DND-41 (cell line): ENCODE results near the gene PRKCE.

Experiments
- ATAC-seq: fragments of 200-7000 bp; cut with Tn5 transposase; 3 replicates; pipeline ENCODE4 v1.9.1; 2021; ENCODE audit warnings: low read depth; ENCODE audit not compliant: insufficient read depth
- DNase-seq: peaks from one replicate; pipeline ENCODE4 v3.0.0-alpha.2; 2020
- H2AFZ ChIP-seq: 2 replicates; pipeline ENCODE4 v1.6.0; 2012; ENCODE audit warnings: low read depth, low read length
- H3K27ac ChIP-seq: 2 replicates; pipeline ENCODE4 v1.5.1; 2012; ENCODE audit warnings: low read length, inconsistent platforms
- H3K27me3 ChIP-seq: fragments of 200-600 bp; sonication (generic); 2 replicates; pipeline ENCODE4 v1.6.0; 2012; ENCODE audit warnings: low read length, mild to moderate bottlenecking, inconsistent platforms; ENCODE audit not compliant: insufficient read depth, poor library complexity
- H3K36me3 ChIP-seq: 2 replicates; pipeline ENCODE4 v1.5.1; 2012; ENCODE audit warnings: low read length, inconsistent platforms; ENCODE audit not compliant: insufficient read depth
- H3K4me1 ChIP-seq: 2 replicates; pipeline ENCODE4 v1.5.1; 2012; ENCODE audit warnings: mild to moderate bottlenecking, low read length; ENCODE audit not compliant: insufficient read depth
- H3K4me2 ChIP-seq: 2 replicates; pipeline ENCODE4 v1.6.0; 2012; ENCODE audit warnings: mild to moderate bottlenecking, moderate library complexity, low read length, inconsistent platforms; ENCODE audit not compliant: insufficient read depth
- H3K4me3 ChIP-seq, 2 experiments: fragments of 200-600 bp in 1 of 2; shearing (Covaris generic) in 1 of 2; 2 replicates each; pipeline ENCODE4 v1.5.1; 2012 to 2016; ENCODE audit warnings: inconsistent platforms in 2 of 2, low read length in 2 of 2, mild to moderate bottlenecking in 2 of 2, low read depth in 1 of 2, moderate library complexity in 1 of 2
- H3K79me2 ChIP-seq: 2 replicates; pipeline ENCODE4 v1.6.0; 2012; ENCODE audit warnings: low read length, inconsistent platforms; ENCODE audit not compliant: insufficient read depth
- H3K9ac ChIP-seq: 2 replicates; pipeline ENCODE4 v1.6.0; 2012; ENCODE audit warnings: low read depth, mild to moderate bottlenecking, inconsistent platforms, low read length, moderate library complexity
- H3K9me3 ChIP-seq: 2 replicates; pipeline ENCODE4 v1.5.1; 2012; ENCODE audit warnings: low read length, moderate library complexity, mild to moderate bottlenecking, inconsistent platforms; ENCODE audit not compliant: insufficient read depth, severe bottlenecking
- H4K20me1 ChIP-seq: 2 replicates; pipeline ENCODE4 v1.6.0; 2012; ENCODE audit warnings: low read length; ENCODE audit not compliant: insufficient read depth
- EZH2 ChIP-seq: IDR thresholded peaks from 3 replicates; pipeline ENCODE4 v1.6.1; 2012; ENCODE audit warnings: borderline replicate concordance, low read depth, mild to moderate bottlenecking, moderate library complexity, low read length, inconsistent platforms; ENCODE audit not compliant: severe bottlenecking
- TF ChIP-seq, protein P1 (sequence below): IDR thresholded peaks from 2 replicates; pipeline ENCODE4 v1.5.1; 2012; ENCODE audit warnings: borderline replicate concordance, low read length, moderate library complexity, mild to moderate bottlenecking; ENCODE audit not compliant: poor library complexity, severe bottlenecking; ENCODE audit errors: extremely low read depth

PRKCE gene

DNA sequence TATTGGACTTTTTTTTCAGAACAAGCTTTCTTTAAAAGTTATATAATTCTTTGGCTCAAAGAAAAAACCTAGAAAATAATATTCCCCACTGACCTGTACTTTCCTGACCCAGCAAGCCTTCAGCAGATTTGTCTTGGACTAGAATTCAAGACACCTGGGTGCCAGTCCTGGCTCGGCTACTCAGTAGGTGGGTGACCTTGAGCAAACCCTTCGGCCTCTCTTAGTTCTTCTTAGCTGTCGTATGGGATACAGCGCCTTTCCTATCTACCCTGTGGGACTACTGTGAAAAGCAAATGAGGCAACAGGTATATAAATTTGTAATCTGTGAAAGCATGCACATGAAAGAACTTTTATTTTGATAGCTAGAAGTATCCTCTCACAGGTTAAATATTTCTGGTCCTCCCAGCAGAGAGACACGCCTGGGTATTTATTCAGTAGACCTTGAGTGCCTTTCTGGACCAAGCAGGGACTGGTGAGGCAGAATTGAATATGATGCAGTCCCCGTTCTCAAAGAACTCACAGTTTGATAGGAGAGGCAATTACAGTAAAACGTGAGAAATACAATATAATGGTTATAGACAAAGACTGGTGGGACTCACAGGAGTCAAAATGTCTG lies 576.3 kb downstream of the PRKCE start:
- Histone ChIP-seq H3K79me2 (no peaks in the 10 kb centered on the region), H3K36me3 (no peaks in the 10 kb centered on the region), H2AFZ (no peak overlapping the region), H3K27me3 (no peaks in the 10 kb centered on the region), H3K9me3 (no peaks in the 10 kb centered on the region), H3K4me2 (no peak overlapping the region), H3K4me3 (no peak overlapping the region), H4K20me1 (no peaks in the 10 kb centered on the region), H3K9ac (no peak overlapping the region), H3K27ac (no peak overlapping the region), H3K4me1 (peaks cover 8% of the 10 kb centered on the region; the same call in 1 of the 2 replicates)
- no peak for DNase-seq
- TF ChIP-seq, protein P1, sequence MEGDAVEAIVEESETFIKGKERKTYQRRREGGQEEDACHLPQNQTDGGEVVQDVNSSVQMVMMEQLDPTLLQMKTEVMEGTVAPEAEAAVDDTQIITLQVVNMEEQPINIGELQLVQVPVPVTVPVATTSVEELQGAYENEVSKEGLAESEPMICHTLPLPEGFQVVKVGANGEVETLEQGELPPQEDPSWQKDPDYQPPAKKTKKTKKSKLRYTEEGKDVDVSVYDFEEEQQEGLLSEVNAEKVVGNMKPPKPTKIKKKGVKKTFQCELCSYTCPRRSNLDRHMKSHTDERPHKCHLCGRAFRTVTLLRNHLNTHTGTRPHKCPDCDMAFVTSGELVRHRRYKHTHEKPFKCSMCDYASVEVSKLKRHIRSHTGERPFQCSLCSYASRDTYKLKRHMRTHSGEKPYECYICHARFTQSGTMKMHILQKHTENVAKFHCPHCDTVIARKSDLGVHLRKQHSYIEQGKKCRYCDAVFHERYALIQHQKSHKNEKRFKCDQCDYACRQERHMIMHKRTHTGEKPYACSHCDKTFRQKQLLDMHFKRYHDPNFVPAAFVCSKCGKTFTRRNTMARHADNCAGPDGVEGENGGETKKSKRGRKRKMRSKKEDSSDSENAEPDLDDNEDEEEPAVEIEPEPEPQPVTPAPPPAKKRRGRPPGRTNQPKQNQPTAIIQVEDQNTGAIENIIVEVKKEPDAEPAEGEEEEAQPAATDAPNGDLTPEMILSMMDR, result no peak
- no peak for TF ChIP-seq EZH2
- no peak for ATAC-seq

DNA sequence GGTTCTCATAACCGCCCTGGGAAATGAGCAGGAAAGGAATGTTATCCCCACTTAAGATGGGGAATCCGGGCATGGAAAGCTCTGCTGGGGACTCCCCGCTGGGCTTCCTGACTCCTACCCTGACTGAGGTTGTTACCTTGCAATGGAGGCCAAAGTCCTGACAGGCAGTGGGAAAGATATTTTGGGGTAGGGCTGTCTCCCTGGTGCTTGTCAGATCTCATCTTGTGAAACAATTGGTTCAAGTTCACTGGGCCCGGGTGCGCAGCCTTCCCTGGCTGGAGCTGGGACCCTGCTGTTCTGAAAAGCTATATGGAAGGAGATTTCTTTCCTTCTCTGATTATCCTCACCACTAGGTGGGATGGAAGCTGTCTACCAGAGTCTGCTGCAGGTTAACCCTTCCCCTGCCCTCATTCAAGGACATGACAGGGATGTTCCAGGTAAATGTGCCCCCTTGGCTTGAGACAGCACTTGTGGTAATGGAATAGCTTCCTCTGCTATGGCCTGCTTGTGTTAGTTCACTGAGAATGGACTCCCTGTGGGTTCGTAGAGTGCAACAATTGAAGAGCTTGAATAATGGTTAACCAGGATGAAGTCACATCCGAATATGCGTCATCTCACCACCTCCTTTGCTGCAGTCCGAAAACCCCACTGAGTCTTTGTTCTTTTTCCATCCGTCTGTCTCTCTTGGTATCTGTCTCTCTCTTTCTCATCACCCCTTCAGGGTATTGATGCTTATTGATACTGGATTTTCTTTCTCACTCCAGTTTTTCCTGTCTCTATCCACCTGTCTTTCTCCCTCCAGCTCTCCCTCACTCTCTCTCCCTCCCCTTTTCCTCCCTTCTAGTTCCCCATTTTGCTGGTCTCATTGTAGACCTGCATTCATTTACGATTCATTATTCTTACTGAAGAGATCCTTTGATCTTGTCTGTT lies 577.9 kb downstream of the PRKCE start:
- no peaks in the 10 kb centered on the region for H3K9me3 ChIP-seq
- no peak overlapping the region for H3K9ac ChIP-seq
- no peak overlapping the region for H3K4me3 ChIP-seq
- no peaks in the 10 kb centered on the region for H3K36me3 ChIP-seq
- TF ChIP-seq EZH2, result no peak
- TF ChIP-seq, protein P1, result no peak
- ATAC-seq (no peak), DNase-seq (no peak)
- no peak overlapping the region for H3K27ac ChIP-seq
- no peak overlapping the region for H3K4me2 ChIP-seq
- no peaks in the 10 kb centered on the region for H3K79me2 ChIP-seq
- no peaks in the 10 kb centered on the region for H4K20me1 ChIP-seq
- no peaks in the 10 kb centered on the region for H3K27me3 ChIP-seq
- no peak overlapping the region for H2AFZ ChIP-seq
- no peaks in the 10 kb centered on the region for H3K4me1 ChIP-seq

DNA sequence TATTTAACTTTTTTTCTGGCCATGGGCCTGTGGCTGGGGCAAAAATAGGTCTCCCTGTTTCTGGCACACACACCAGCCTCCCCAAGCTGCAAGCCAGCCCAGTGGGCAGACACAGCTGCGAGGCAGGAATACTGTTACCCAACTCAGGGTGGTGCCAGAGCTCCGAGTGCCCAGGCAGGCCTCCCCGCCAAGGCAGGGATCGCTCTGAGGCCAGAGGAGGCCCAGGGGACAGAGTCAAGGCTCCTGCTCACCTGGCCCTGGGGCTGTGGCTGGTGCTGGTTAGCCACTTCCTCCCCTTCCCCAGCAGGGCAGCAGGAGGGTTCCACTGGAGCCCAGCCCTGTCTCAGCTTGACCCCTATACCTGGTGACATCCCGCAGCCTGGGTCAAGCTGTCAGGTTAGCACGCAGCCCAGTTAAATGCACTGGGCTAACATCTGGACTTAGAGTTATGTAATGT lies 578.7 kb downstream of the PRKCE start:
- no peak overlapping the region for H3K27ac ChIP-seq
- H3K4me3 ChIP-seq, result no peak overlapping the region
- peak; percentile 24 for DNase-seq
- H3K4me1 ChIP-seq, result no peaks in the 10 kb centered on the region
- no peaks in the 10 kb centered on the region for H3K27me3 ChIP-seq
- no peaks in the 10 kb centered on the region for H3K36me3 ChIP-seq
- H3K9ac ChIP-seq, result no peak overlapping the region
- H2AFZ ChIP-seq, result no peak overlapping the region
- no peak overlapping the region for H3K4me2 ChIP-seq
- ATAC-seq, result peak; percentile 75
- no peaks in the 10 kb centered on the region for H4K20me1 ChIP-seq
- no peaks in the 10 kb centered on the region for H3K9me3 ChIP-seq
- H3K79me2 ChIP-seq, result no peaks in the 10 kb centered on the region
- no peak for TF ChIP-seq EZH2
- TF ChIP-seq, protein P1, result peak; percentile 25
